Measurements from ENCODE around the gene UFD1.
"Not testable (repeated sequence)": the region's sequence is repeated elsewhere in the genome, so short reads cannot be mapped to it uniquely, and the experiment has no call there.

Gene UFD1

DNA sequence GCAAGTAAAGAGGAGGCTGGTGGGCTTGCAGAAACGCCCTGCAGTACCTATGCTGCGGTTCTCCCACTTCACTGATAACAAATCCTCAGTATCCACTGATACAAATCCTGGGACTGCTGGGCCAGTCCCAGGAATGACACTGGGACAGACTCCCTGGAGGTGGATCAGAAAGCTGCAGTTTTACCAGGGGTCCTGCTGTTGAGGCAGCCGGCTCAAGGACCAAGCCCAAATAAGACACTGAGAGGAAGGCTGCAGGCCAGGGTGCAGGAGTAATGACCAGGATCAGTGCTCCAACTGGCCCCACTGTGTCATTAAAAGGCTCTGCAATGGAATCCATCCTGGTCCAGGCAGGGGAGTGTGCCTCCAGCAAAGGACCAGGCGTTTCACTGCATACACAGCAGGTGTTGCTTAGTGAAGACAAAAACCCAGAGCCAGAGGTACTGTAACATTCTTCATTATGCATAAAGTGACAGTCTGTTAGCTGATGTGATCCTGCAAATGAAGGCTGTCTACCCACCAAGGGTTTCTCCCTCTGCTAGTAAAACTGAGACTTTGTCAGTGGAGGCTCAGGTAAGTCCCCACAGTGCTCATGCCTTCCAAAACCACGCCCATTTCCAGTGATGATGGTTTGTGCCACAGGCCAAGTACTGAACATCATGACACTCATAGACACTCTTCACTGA, 30.1 kb downstream of the UFD1 start:
- peak; percentile 41 for DNase-seq (ENCODE audit: low read depth)

DNA sequence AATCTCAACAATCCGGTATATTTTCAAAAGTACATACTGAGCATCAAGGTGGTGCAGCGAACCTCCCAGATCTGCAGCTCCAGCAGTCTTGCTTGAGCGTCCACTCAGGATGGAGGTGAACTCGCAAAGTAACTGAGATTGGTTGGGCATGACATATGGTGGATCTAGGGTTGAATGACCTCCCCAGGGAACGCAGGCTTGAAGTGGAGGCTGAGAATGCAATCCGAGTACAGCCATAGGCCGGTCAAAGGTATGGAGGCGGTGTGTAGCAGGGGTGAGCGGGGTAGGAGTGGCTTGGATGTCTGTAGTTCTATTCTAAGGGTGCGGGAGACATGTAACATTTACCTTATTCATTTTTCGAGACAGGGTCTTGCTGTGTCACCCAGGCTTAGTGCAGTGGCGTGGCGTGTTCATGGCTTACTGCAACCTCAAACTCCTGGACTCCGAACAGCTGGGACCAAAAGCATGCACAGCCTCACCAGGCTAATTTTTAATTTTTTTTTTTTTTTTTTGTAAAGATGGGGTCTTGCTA, 30.9 kb downstream of the UFD1 start:
- DNase-seq (ENCODE audit: low read depth) = peak; percentile 17

- DNase-seq (ENCODE audit: low read depth) = peak; percentile 82
These were observed 31.5 kb downstream of the UFD1 start, which contains the start of gene C22orf39 for GRCh38 chr22:19447330-19448075. TSS of gene C22orf39 (minus strand) at chr22:19447711. CDS start at chr22:19447688, 23 bp downstream.

DNA sequence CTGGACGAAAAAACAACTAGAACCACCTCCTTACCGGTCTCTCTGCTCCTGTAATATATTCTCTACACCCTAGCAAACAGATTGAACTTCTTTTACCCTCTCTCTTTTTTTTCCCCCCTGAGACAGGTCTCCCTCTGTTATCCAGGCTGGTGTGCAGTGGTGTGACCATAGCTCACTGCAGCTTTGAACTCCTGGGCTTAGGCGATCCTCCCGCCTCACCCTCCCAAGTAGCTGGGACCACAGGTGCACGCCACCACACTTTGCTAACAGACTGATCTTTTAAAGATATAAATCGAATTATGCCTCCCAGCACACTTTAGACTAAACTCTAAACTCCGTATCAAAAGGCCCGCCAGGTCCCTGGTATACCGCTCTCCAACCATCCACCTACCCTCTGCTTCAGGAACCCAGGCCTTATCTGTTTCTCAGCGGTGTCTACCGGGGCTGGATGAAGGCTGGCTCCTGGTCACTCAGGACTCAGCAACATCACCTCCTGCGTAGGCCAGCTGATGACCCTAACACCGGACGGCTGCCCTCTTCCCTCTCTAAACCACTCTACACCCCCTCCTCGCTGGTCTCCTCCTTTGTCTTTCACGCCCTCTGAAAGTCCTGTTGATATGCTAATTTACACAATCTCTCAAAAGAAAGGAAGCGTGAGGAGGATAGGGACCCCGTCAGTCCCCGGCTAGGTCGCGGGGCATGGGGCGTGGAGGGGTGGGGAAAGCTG, 32.2 kb downstream of the UFD1 start:
- DNase-seq (ENCODE audit: low read depth) = no peak

DNA sequence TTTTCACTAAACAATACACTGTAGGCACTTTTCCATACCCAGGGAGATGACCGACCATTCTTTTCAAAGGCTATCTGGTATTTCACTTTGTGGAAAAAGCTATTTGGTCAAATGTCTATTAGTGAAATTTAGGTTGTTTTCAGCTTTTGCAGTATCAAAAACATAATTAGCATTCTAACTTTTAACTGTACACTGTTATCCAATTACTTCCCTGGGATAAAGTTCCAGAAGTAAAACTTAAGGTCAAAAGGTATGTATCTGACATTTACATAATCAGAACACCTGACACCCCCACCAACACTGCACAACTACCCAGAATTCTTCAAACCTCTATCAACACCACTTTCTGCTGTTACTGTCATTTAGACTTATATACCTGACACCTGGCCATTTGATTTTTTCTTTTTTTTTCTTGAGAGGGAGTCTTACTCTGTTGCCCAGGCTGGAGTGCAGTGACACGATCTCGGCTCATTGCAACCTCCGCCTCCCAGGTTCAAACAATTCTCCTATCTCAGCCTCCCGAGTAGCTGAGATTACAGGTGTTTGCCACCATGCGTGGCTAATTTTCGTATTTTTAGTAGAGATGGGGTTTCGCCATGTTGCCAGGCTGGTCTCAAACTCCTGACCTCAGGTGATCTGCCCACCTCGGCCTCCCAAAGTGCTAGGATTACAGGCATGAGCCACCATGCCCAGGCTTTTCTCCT, 33.6 kb downstream of the UFD1 start:
- DNase-seq (ENCODE audit: low read depth) = not testable (repeated sequence)

DNA sequence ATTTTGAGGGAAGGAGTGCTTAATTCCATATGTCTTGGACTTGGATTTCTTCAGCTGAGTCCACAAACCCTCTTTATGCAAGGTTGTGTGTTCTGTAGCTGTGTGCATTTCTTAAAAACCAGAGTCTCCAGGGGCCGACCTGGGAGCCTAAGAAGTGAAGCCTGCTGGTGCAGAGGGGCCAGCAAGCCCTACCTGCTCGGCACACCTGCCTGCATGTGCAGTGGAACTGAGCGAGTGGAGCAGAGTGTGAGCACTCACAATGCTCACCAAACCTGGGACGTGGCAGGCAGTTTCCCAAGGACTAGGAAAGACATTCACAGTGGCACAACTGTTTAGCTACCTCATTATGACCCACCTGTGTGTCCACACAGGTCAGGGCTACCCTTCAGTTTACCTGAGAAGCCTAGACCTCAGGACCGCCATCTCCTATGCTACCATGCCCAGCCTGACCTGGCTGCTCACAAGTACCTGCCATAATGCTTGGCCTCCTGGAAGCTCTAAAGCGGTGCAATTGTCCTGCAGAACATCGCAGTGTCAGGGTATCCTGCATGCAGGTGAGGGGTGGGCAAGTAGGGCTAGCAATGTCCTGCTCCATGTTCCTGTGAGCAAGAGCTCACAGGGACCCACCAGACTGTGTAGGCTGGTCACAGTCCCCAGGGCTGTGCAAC, 35.3 kb downstream of the UFD1 start:
- no peak for DNase-seq (ENCODE audit: low read depth)

- no peak for DNase-seq (ENCODE audit: low read depth)
These were observed 36.8 kb downstream of the UFD1 start for GRCh38 chr22:19442166-19442565.

GRCh38 chr22:19440411-19441195, 38.4 kb downstream of the UFD1 start:
- DNase-seq (ENCODE audit: low read depth) = no peak

DNA sequence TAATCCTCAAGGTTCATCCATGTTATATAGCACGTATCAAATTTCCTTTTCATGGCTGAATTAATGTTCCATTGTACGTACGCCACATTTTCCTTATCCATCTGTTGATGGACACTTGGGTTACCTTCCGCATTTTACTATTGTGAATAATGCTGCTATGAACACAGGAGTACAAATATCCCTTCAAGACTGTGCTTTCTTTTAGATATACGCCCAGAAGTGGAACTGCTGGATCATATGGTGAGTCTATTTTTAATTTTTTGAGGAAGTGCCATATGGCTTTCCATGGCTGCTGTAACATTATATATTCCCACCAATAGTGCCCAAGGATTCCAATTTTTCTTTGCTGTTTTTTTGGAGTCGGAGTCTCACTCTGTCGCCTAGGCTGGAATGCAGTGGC, 40.7 kb downstream of the UFD1 start:
- no peak for DNase-seq (ENCODE audit: low read depth)

- not testable (repeated sequence) for DNase-seq (ENCODE audit: low read depth)
These were observed 42.4 kb downstream of the UFD1 start for GRCh38 chr22:19436444-19437161.

DNA sequence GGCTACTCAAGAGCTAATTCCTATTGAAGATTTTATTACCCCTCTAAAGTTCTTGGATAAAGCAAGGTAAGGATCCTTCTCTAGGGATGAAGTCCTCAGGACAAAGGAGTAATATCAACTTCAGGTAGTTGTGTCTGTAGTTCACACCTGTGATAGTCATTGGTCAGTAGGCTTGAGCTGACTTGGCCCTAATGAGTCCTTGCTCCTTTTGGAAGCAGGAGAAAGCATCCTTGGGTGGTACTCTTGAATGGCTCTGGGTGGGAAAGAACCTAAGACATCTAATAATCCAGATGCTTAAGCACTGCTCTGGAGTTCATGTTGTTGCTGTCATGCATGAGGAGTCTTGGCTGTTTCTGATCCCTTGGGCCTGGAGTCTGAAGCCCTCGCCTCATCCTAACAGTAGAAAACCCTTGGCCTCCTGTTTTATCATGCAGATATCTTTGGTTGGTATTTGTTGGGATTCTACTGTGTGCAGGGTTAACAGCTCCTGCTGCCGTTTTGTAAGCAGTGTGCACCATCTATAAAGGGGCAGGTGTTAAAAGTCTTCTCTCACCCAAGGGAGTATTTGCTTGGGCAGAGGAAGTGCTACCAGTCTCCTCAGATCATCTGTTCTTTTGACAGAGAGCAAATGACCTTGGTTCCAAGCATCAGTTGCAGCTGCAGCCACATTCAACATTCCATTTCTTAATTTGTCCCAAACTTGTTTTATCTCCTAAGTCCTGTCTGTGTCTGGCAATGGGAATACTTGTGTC, 44.0 kb downstream of the UFD1 start:
- DNase-seq (ENCODE audit: low read depth) = no peak

DNA sequence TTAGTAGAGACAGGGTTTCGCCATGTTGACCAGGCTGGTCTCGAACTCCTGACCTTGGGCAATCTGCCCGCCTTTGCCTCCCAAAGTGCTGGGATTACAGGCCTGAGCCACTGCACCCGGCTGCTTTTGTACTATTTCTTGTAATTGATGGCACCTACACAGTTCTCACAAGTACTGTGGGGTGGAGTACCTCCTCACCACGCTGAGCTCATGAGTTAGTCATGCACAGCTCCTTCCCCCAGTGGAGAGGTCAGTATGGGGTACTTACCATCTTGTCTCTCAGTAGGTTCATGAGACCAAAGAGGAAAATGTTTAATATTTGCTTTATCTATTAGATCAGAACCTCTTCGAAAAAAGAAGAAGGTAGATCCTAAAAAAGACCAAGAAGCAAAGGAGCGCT, 44.6 kb downstream of the UFD1 start:
- DNase-seq (ENCODE audit: low read depth) = no peak

GRCh38 chr22:19432133-19432851, 46.7 kb downstream of the UFD1 start, which contains the start of gene MRPL40:
TSS of gene MRPL40 (plus strand) at chr22:19432545. CDS start at chr22:19432555, 10 bp downstream.
- DNase-seq (ENCODE audit: low read depth) = peak; percentile 93

DNA sequence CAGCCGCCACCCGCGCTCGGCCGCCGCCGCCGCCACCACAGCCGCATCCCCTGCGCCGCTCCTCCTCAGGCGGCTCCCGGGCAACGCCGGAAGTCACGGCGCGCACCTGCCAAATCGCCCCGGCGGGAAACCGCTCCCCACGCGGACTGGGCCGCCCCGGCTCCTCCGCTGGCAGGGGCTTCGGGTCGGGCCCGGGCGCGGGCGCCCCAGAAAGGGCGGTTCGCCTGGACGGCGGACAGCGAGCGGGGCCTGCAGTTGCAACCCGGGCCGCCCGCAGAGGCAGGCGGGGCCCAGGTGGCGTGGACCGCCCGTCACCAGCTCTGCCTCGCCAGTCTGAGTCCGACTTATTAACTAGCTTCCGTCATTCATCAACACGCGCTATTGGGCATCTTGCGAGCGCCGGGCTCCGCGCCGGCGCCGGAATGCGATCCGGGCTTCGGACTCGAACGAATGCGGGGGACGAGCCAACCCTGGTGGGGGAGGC, 47.3 kb downstream of the UFD1 start, which contains the start of gene HIRA:
Gene HIRA (minus strand): TSS at position 85 of the 484 bp plus-strand sequence. CDS start 257 bp downstream, outside the sequence.
- peak; percentile 88 for DNase-seq (ENCODE audit: low read depth)

- DNase-seq (ENCODE audit: low read depth) = peak; percentile 23
These were observed 48.0 kb downstream of the UFD1 start for GRCh38 chr22:19430890-19431541.

GRCh38 chr22:19429950-19430889, 48.8 kb downstream of the UFD1 start:
- no peak for DNase-seq (ENCODE audit: low read depth)

All from activated T-cell treated with anti-CD3 and anti-CD28 coated beads for 48 hours (primary cell).